ENCODE results near the gene KIRREL3.

KIRREL3 gene

DNA sequence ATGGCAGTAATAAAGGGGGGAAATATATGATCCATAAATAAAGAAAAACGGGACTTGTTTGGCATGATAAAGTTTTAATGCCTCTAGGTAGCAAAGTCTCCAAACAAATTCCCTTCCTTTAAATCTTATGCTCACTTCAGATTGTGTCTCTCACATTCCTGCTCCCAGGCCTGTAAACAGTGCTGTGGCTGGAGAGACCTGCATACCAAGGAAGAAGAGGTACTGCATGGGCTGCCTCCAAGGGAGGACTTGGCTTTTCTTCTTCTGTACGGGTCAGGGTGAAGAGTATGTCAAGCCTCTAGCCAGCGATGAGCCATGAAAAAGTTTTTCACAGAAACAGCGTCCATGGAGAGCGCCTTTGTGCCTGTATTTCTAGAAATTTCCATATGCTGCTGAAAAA lies 161.8 kb downstream of the KIRREL3 start:
- TF ChIP-seq, protein P1, sequence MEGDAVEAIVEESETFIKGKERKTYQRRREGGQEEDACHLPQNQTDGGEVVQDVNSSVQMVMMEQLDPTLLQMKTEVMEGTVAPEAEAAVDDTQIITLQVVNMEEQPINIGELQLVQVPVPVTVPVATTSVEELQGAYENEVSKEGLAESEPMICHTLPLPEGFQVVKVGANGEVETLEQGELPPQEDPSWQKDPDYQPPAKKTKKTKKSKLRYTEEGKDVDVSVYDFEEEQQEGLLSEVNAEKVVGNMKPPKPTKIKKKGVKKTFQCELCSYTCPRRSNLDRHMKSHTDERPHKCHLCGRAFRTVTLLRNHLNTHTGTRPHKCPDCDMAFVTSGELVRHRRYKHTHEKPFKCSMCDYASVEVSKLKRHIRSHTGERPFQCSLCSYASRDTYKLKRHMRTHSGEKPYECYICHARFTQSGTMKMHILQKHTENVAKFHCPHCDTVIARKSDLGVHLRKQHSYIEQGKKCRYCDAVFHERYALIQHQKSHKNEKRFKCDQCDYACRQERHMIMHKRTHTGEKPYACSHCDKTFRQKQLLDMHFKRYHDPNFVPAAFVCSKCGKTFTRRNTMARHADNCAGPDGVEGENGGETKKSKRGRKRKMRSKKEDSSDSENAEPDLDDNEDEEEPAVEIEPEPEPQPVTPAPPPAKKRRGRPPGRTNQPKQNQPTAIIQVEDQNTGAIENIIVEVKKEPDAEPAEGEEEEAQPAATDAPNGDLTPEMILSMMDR (conservative IDR thresholded peaks at IDR 0.05; ENCODE audit: low read length) = no peak
- H3K4me3 ChIP-seq (ENCODE audit: low read length) = no peak overlapping the region
- no peak for DNase-seq (ENCODE audit: low read depth)

DNA sequence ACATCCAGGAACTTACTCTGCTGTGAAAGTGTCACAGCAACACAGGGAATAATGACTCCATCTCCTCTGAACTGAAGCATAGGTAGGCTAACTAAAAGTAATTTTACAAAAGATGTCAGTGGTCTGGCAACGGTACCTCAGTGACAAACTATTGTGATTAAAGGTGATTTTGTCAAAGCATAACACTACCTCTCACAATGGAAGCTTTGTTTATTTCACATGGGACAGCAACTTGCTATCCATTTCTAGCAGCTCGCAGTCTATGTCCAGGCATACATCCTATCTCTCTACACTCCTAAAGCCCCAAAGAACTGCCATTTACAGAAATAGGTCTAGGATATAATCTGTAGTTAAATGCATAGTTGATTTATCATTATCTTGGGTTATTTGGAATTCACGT lies 163.0 kb downstream of the KIRREL3 start:
- DNase-seq (ENCODE audit: low read depth) = no peak
- TF ChIP-seq, protein P1 (conservative IDR thresholded peaks at IDR 0.05; ENCODE audit: low read length) = no peak

DNA sequence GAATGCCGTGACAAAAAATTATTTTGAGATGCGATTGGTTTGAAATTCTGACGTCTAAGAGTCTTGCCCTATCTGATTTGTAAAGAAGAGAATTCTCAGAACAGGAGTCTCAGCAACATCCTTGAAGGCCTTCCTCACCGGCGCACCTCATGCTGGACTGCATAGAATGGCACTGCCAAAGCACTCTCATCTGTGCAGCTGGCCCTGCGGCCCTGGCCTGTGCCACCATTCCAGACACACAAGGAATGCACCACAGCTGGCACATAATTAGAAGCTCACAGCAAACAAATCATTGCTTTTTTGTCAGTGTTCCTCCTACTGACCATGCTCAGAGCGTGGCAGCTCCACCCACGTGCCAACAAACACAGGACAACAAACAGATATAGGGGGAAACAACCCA lies 166.0 kb downstream of the KIRREL3 start:
- DNase-seq (ENCODE audit: low read depth) = peak; percentile 73
- H3K4me3 ChIP-seq (ENCODE audit: low read length) = no peak overlapping the region
- TF ChIP-seq, protein P1 (conservative IDR thresholded peaks at IDR 0.05; ENCODE audit: low read length) = no peak

More for the DNA sequence above, 163.0 kb downstream of the KIRREL3 start:
- no peak overlapping the region for H3K4me3 ChIP-seq (ENCODE audit: low read length)

DNA sequence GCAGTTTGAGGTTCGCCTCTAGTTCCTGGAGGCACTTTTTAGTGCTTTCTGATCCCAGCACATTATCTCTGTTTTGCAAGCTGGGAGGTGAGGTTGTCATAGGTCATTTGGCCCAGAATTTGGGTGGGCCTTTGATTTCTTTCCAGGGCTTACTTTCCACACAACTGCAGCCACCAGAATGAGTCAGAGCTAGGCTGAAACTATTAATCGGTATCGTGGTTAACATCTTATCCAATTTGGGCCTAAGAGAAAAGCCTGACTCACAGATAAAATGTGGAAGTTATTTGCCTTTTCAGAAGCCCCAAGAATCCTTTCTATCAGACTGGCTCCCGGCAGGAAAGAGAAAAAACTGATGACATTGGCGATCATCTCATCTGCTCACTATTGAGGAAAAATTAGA lies 166.4 kb downstream of the KIRREL3 start:
- no peak overlapping the region for H3K4me3 ChIP-seq (ENCODE audit: low read length)
- TF ChIP-seq, protein P1 (conservative IDR thresholded peaks at IDR 0.05; ENCODE audit: low read length) = no peak
- DNase-seq (ENCODE audit: low read depth) = peak; percentile 94

DNA sequence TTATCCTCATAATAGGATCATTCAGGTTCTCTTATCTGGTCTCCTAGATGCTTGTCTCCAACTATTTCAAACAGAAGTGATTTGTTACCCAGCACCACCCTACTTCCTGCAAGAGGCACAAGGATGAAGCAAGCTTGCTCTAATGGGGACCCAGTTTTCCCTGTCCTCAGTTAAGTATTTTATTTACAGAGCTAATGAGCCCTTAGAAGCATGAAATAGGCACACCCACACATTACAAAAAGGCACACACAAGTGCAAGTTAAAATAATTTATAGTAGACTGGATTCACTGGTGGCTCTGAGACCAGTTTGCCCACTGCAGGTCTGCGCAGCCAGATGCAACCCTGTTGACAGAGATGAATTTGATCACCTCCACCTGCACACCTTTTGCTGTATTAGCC lies 167.5 kb downstream of the KIRREL3 start:
- no peak overlapping the region for H3K4me3 ChIP-seq (ENCODE audit: low read length)
- TF ChIP-seq, protein P1 (conservative IDR thresholded peaks at IDR 0.05; ENCODE audit: low read length) = no peak
- no peak for DNase-seq (ENCODE audit: low read depth)

DNA sequence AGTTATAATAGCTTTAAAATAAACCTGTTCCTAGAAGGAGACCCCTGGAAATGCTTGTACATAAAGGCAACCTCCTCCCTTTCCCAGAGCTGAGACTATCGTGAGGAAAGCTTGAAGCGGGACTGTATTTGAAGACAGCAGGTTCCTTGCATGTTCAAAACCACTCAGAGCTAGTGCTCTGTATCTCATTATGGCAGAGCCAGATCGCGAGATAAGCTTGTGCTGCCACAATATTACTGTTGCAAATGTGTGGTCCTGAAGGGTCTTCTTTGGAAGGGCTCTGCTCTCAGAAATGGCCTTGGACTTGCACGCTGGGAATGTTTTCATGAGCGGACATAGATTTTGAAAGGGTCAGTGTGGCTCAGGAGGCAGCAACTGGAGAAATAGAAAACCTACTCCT lies 168.2 kb downstream of the KIRREL3 start:
- no peak for DNase-seq (ENCODE audit: low read depth)
- TF ChIP-seq, protein P1 (conservative IDR thresholded peaks at IDR 0.05; ENCODE audit: low read length) = no peak
- no peak overlapping the region for H3K4me3 ChIP-seq (ENCODE audit: low read length)

DNA sequence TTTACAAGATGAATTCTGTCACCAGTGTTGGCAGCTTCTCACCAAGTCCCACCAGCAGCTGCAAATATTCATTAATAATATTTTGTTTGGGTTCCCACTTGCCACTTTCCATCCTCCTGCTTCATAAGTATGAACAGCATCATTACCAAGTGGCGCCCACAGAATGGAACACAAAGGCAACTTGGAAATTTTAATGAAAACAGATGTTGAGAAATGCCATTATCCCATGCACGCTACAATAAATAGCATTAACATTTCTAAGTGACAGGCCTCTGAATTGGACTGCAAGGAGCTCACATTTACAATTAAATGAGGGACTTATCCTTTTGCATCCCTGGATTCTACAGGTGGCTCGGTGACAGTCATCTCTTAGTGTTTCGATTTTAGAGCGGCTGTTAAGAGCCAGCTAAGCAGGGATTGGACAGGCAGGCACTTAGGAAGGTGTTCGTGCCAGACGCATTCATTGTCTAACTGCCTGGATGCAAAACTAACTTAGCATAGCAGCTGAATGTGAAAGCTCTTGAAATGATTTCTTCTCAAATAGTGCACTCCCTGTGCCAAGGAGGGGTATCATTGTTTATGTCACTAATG lies 170.3 kb downstream of the KIRREL3 start:
- H3K4me3 ChIP-seq (ENCODE audit: low read length) = no peak overlapping the region

More for the DNA sequence above, 170.3 kb downstream of the KIRREL3 start:
- peak; percentile 65 for DNase-seq (ENCODE audit: low read depth)
- TF ChIP-seq, protein P1 (conservative IDR thresholded peaks at IDR 0.05; ENCODE audit: low read length) = no peak

Measured in AG10803 (cell line).